Keratinocyte (primary cell): ENCODE results near the gene FAF1.

Source experiments
- CTCF ChIP-seq, 3 experiments: IDR thresholded peaks in 1 of 3; conservative IDR thresholded peaks in 1 of 3; optimal IDR thresholded peaks in 1 of 3; 2 replicates in 2 of 3; 3 replicates in 1 of 3; pipeline versions ENCODE3 to v1.5.1; 2011; ENCODE audit warnings: low read length in 3 of 3, mild to moderate bottlenecking in 3 of 3, moderate library complexity in 2 of 3, control low read depth in 1 of 3, inconsistent platforms in 1 of 3; ENCODE audit not compliant: insufficient read depth in 2 of 3; ENCODE audit errors: extremely low read depth in 1 of 3
- EZH2 ChIP-seq: IDR thresholded peaks from one replicate; pipeline ENCODE4 v1.6.1; 2012; ENCODE audit warnings: inconsistent platforms, mild to moderate bottlenecking, low read length, moderate library complexity

GRCh38 chr1:50808296-50808695 is 151.8 kb downstream of the FAF1 start:
- TF ChIP-seq CTCF (optimal IDR thresholded peaks at IDR 0.05 in 1 of 3, IDR thresholded peaks at IDR 0.05 in 1 of 3, conservative IDR thresholded peaks at IDR 0.05 in 1 of 3; ENCODE audit: extremely low read depth in 1 of 3, insufficient read depth in 2 of 3, low read length in 3 of 3), result no peak
- TF ChIP-seq EZH2, result no peak
